Esophagus squamous epithelium (tissue), 5 donors: Measurements from ENCODE around the gene IL18. TPM values are rescaled to one million over a fixed set of nuclear protein-coding genes. Genes with fewer than 3 reads are reported as not detected.
A peak's percentile ranks its signal among the peaks of the same experiment; 100 is the strongest.
"Not testable (repeated sequence)": the region's sequence is repeated elsewhere in the genome, so short reads cannot be mapped to it uniquely, and the experiment has no call there.

Experiments
- DNase-seq: peaks from one replicate; lab custom pipeline; 2025; lab: John Stamatoyannopoulos, UW
- H3K27ac ChIP-seq, 4 donors: fragments of 200-600 bp; sonication (generic); one replicate each; pipeline ENCODE4 v1.5.1; 2016 to 2019; ENCODE audit warnings: mild to moderate bottlenecking in 1 of 4
- H3K27me3 ChIP-seq, 4 donors: fragments of 200-600 bp; sonication (generic); 1 replicate in 3 of 4; 2 replicates in 1 of 4; pipeline versions ENCODE4 v1.5.1 to v1.6.0; 2017 to 2021; ENCODE audit warnings: antibody characterized with exemption in 1 of 4
- H3K36me3 ChIP-seq, 3 donors: fragments of 200-600 bp; sonication (generic); one replicate each; pipeline ENCODE4 v1.5.1; 2016 to 2019
- H3K4me1 ChIP-seq, 3 donors: fragments of 200-600 bp; sonication (generic); one replicate each; pipeline ENCODE4 v1.5.1; 2017 to 2019
- H3K4me3 ChIP-seq, 4 donors: fragments of 200-600 bp; sonication (generic); 1 replicate in 3 of 4; 2 replicates in 1 of 4; pipeline ENCODE4 v1.5.1; 2016 to 2019; ENCODE audit warnings: mild to moderate bottlenecking in 2 of 4, moderate library complexity in 1 of 4
- H3K9me3 ChIP-seq, 3 donors: fragments of 200-600 bp; sonication (generic); one replicate each; pipeline ENCODE4 v1.5.1; 2016 to 2019
- CTCF ChIP-seq, 6 experiments: fragments of 450-650 bp in 4 of 6; fragments of 200-600 bp in 2 of 6; sonication (generic) in 2 of 6; IDR thresholded peaks; one replicate each; pipeline ENCODE4 v1.5.1; 2016 to 2019; ENCODE audit warnings: antibody characterized with exemption in 6 of 6, mild to moderate bottlenecking in 4 of 6, moderate library complexity in 4 of 6
- POLR2A ChIP-seq, 4 donors: fragments of 450-650 bp; IDR thresholded peaks; one replicate each; pipeline ENCODE4 v1.6.1; 2017; ENCODE audit warnings: antibody characterized with exemption in 4 of 4, mild to moderate bottlenecking in 4 of 4, moderate library complexity in 3 of 4
- WGBS, 2 donors: methylation state at CpG; one replicate each; pipeline ENCODE4 v1.1.5; 2018; 5-methylcytosine and 5-hydroxymethylcytosine counted together
- intact Hi-C: fragments of 100-400 bp; cut with DNase I; formaldehyde crosslinking; loops from one replicate; pipeline ENCODE4 v1.15.0; 2022
- total RNA-seq, 4 donors: library from RNA; depleted of rRNA; stranded (reverse); fragments of >200 nt; gene quantifications; one replicate each; pipeline ENCODE4 v1.1.0, GENCODE V29; 2016
- donor health status: DM: yes; HTN: yes; CAD: no.

IL18 gene
- total RNA-seq, 4 donors from 2014 or later: 43.7 to 125 (median 98.3) TPM

GRCh38 chr11:112206071-112206470 lies 42.2 kb upstream of the IL18 start:
- no peaks in the 10 kb centered on the region for H3K36me3 ChIP-seq
- no peak overlapping the region for H3K27ac ChIP-seq
- no peak for DNase-seq
- no peaks in the 10 kb centered on the region for H3K27me3 ChIP-seq
- no peak for TF ChIP-seq POLR2A (IDR thresholded peaks at IDR 0.05)
- no peak for TF ChIP-seq CTCF (IDR thresholded peaks at IDR 0.05)
- H3K4me3 ChIP-seq: no peak overlapping the region
- intact Hi-C loops: no loop called here
- H3K9me3 ChIP-seq: no peaks in the 10 kb centered on the region
- 80 to 98% methylated on average over 1 to 6 of the region's 23 CpGs for WGBS, 2 donors
- H3K4me1 ChIP-seq: no peaks in the 10 kb centered on the region

- no peaks in the 10 kb centered on the region for H3K27me3 ChIP-seq
- H3K4me3 ChIP-seq: no peak overlapping the region
- H3K9me3 ChIP-seq: no peaks in the 10 kb centered on the region
- TF ChIP-seq CTCF (IDR thresholded peaks at IDR 0.05): no peak
- TF ChIP-seq POLR2A (IDR thresholded peaks at IDR 0.05): no peak
- intact Hi-C loops: no loop called here
- H3K27ac ChIP-seq: no peak overlapping the region
- H3K36me3 ChIP-seq: no peaks in the 10 kb centered on the region
- peaks cover 0 to 16% (median 6%) of the 10 kb centered on the region in 3 donors for H3K4me1 ChIP-seq
- WGBS, 2 donors: 19 to 28% methylated on average over 2 of the region's 2 CpGs
- no peak for DNase-seq
These were observed 36.4 kb upstream of the IL18 start for GRCh38 chr11:112200252-112200651.

- intact Hi-C loops, DNase-seq, H3K4me3 ChIP-seq, H3K27me3 ChIP-seq, H3K36me3 ChIP-seq, H3K27ac ChIP-seq, H3K9me3 ChIP-seq: not testable (repeated sequence)
- WGBS, 2 donors: 69 to 76% methylated on average over 4 of the region's 4 CpGs
- peaks cover 0 to 18% (median 8%) of the 10 kb centered on the region in 3 donors for H3K4me1 ChIP-seq
These were observed 35.2 kb upstream of the IL18 start for GRCh38 chr11:112199101-112199500.

GRCh38 chr11:112196519-112197087 lies 32.7 kb upstream of the IL18 start:
- no peak for DNase-seq
- intact Hi-C loops: no loop called here
- Histone ChIP-seq H3K27ac (no peak overlapping the region), H3K9me3 (no peaks in the 10 kb centered on the region), H3K36me3 (no peaks in the 10 kb centered on the region), H3K4me3 (no peak overlapping the region), H3K27me3 (no peaks in the 10 kb centered on the region), H3K4me1 (peaks cover 0 to 18% (median 13%) of the 10 kb centered on the region in 3 donors)
- TF ChIP-seq POLR2A (IDR thresholded peaks at IDR 0.05): no peak
- WGBS, 2 donors: 88 to 93% methylated on average over 2 of the region's 2 CpGs

GRCh38 chr11:112195951-112196351 lies 32.1 kb upstream of the IL18 start:
- DNase-seq: no peak
- Histone ChIP-seq H3K4me1 (peaks cover 0 to 18% (median 13%) of the 10 kb centered on the region in 3 donors), H3K36me3 (no peaks in the 10 kb centered on the region), H3K9me3 (no peaks in the 10 kb centered on the region), H3K27ac (peak overlapping the region; percentile 52 to 80 (median 56)), H3K27me3 (no peaks in the 10 kb centered on the region), H3K4me3 (no peak overlapping the region)
- TF ChIP-seq CTCF (IDR thresholded peaks at IDR 0.05) (no peak), POLR2A (IDR thresholded peaks at IDR 0.05) (no peak)
- WGBS, 2 donors: 19 to 24% methylated on average over 2 of the region's 2 CpGs
- intact Hi-C loops: no loop called here

- 40 to 53% methylated on average over 11 of the region's 11 CpGs for WGBS, 2 donors
- DNase-seq, H3K27me3 ChIP-seq, H3K9me3 ChIP-seq, H3K4me3 ChIP-seq, intact Hi-C loops, H3K36me3 ChIP-seq: not testable (repeated sequence)
- Histone ChIP-seq H3K27ac (peak overlapping the region in 3 of 4 donors; percentile 56 to 80 (median 57)), H3K4me1 (peaks cover 0 to 18% (median 13%) of the 10 kb centered on the region in 3 donors)
These were observed 31.2 kb upstream of the IL18 start for GRCh38 chr11:112195113-112195512.

GRCh38 chr11:112186304-112186703 lies 22.4 kb upstream of the IL18 start:
- Histone ChIP-seq H3K27ac (no peak overlapping the region), H3K4me1 (no peaks in the 10 kb centered on the region), H3K4me3 (no peak overlapping the region), H3K9me3 (no peaks in the 10 kb centered on the region), H3K36me3 (no peaks in the 10 kb centered on the region), H3K27me3 (no peaks in the 10 kb centered on the region)
- DNase-seq: no peak
- TF ChIP-seq CTCF (IDR thresholded peaks at IDR 0.05) (no peak), POLR2A (IDR thresholded peaks at IDR 0.05) (no peak)
- intact Hi-C loops: no loop called here
